HFFc6 (cell line): ENCODE measurements around the gene SUDS3. TPM values are rescaled to one million over a fixed set of nuclear protein-coding genes. Genes with fewer than 3 reads are reported as not detected.

Experiments used
- DNase-seq: peaks from one replicate; pipeline ENCODE4 v3.0.0-alpha.2; 2018
- H3K27ac Mint-ChIP-seq: 2 replicates; pipeline ENCODE4 v1.8.0; 2020; ENCODE audit warnings: mild to moderate bottlenecking, mixed read lengths
- H3K27me3 Mint-ChIP-seq: 2 replicates; pipeline ENCODE4 v1.8.0; 2021; ENCODE audit warnings: mild to moderate bottlenecking, moderate library complexity, mixed read lengths; ENCODE audit not compliant: insufficient read depth
- H3K36me3 Mint-ChIP-seq: 2 replicates; pipeline ENCODE4 v1.8.0; 2021; ENCODE audit warnings: low read depth, mixed read lengths
- H3K4me1 Mint-ChIP-seq: 2 replicates; pipeline ENCODE4 v1.8.0; 2020; ENCODE audit warnings: low read depth, mixed read lengths
- H3K4me3 Mint-ChIP-seq: 2 replicates; pipeline ENCODE4 v1.8.0; 2020; ENCODE audit warnings: mild to moderate bottlenecking, moderate library complexity, mixed read lengths
- H3K9me3 Mint-ChIP-seq: 2 replicates; pipeline ENCODE4 v1.8.0; 2020; ENCODE audit warnings: mild to moderate bottlenecking, mixed read lengths
- total RNA-seq, 6 experiments: library from RNA; stranded (reverse); fragmentation: NEBNext Ultra II Directional; extraction: Animal tissue kit (Norgen Biotek cat#: 25700); gene quantifications; 2 replicates in 1 of 6; 3 replicates in 5 of 6; pipeline ENCODE4 v1.2.3, GENCODE V29; 2021
- TF ChIP-seq, protein P1 (sequence below): fragments of 200-600 bp; sonication (generic); IDR thresholded peaks from 2 replicates; pipeline ENCODE4 v1.5.0; 2021; ENCODE audit warnings: antibody characterized with exemption, mild to moderate bottlenecking

Gene SUDS3
- total RNA-seq, 6 experiments from 2014 or later = 20.5 to 23.4 (median 22.8) TPM

DNA sequence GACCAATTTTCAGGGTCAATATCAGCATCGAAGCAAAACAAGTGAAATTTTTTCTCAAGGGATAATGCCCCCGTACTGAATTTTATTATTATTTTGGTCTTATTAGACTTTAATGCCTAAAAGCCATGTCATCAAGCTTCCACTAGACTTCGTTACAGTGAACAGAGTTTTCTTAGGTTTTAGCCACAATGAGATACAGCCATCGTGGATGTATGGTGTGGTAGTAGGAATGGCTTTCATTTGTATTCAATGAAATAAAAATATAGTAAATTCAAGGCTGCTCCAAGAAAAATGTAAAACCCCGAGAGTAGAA lies 15.3 kb upstream of the SUDS3 start:
- Mint-ChIP-seq H3K27ac (peak overlapping the region; percentile 73), H3K36me3 (peaks cover 18% of the 10 kb centered on the region), H3K4me3 (peak overlapping the region; percentile 45; the same call in 1 of the 2 replicates), H3K4me1 (peaks cover 76% of the 10 kb centered on the region), H3K27me3 (no peaks in the 10 kb centered on the region), H3K9me3 (no peaks in the 10 kb centered on the region)
- DNase-seq = peak; percentile 37
- TF ChIP-seq, protein P1, sequence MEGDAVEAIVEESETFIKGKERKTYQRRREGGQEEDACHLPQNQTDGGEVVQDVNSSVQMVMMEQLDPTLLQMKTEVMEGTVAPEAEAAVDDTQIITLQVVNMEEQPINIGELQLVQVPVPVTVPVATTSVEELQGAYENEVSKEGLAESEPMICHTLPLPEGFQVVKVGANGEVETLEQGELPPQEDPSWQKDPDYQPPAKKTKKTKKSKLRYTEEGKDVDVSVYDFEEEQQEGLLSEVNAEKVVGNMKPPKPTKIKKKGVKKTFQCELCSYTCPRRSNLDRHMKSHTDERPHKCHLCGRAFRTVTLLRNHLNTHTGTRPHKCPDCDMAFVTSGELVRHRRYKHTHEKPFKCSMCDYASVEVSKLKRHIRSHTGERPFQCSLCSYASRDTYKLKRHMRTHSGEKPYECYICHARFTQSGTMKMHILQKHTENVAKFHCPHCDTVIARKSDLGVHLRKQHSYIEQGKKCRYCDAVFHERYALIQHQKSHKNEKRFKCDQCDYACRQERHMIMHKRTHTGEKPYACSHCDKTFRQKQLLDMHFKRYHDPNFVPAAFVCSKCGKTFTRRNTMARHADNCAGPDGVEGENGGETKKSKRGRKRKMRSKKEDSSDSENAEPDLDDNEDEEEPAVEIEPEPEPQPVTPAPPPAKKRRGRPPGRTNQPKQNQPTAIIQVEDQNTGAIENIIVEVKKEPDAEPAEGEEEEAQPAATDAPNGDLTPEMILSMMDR = no peak

DNA sequence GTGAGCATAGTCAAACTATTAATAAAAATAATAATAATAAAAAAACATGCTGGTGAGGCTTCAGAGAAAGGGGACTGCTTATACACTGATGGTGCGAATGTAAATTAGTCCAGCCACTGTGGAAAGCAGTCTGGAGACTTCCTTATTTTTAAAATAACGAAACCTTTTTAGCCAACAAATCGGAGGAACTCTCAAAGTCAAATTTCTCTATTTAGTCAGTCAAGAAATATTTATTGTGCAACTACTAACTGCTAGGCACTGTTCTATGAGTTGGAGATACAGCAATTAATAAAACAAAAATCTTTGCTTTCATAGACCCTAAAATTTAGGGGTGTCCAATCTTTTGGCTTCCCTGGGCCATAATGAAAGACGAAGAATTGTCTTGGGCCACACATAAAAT lies 14.5 kb upstream of the SUDS3 start:
- TF ChIP-seq, protein P1 = no peak
- Mint-ChIP-seq H3K36me3 (peaks cover 18% of the 10 kb centered on the region), H3K4me3 (no peak overlapping the region), H3K27me3 (no peaks in the 10 kb centered on the region), H3K4me1 (peaks cover 67% of the 10 kb centered on the region), H3K27ac (no peak overlapping the region), H3K9me3 (no peaks in the 10 kb centered on the region)
- no peak for DNase-seq

DNA sequence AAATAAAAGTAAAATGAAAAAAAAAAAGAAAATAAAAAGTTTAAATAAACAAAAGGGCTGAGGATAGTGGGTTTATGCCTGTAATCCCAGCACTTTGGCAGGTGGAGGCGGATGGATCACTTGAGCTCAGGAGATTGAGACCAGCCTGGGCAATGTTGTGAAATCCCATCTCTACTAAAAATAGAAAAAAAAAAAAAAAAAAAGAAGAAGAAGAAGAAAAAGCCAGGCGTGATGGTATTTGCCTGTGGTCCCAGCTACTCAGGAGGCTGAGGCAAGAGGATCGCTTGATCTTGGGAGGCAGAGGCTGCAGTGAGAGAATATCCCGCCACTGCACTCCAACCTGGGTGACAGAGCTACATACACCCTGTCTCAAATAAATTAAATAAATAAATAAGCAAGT lies 7.5 kb upstream of the SUDS3 start:
- H3K4me3 Mint-ChIP-seq = no peak overlapping the region
- H3K27ac Mint-ChIP-seq = no peak overlapping the region
- peaks cover 31% of the 10 kb centered on the region for H3K4me1 Mint-ChIP-seq
- no peaks in the 10 kb centered on the region for H3K36me3 Mint-ChIP-seq
- H3K9me3 Mint-ChIP-seq = no peaks in the 10 kb centered on the region
- no peak for DNase-seq
- peaks cover 2% of the 10 kb centered on the region; the same call in 1 of the 2 replicates for H3K27me3 Mint-ChIP-seq
- TF ChIP-seq, protein P1 = no peak

DNA sequence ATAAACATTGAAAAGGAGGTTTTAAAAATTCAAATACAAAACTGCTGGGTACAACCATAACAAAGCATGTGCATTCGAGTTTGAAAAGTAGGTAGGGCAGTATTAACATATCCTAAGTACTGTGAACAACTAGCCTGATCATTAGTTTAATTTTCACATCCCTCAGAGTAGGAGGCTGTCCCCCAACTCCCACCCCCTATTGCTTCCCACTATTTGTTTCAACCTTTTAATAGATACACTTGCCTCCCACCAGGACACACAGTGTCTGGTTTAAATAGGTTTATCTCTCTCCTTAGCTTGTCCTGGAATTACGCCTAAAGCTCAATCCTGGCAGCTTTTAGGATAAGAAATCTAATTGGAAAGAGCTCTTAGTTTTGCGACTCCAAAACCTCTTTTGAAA lies 5.8 kb upstream of the SUDS3 start:
- TF ChIP-seq, protein P1 = no peak
- peak overlapping the region; percentile 45; the same call in 1 of the 2 replicates for H3K27ac Mint-ChIP-seq

DNA sequence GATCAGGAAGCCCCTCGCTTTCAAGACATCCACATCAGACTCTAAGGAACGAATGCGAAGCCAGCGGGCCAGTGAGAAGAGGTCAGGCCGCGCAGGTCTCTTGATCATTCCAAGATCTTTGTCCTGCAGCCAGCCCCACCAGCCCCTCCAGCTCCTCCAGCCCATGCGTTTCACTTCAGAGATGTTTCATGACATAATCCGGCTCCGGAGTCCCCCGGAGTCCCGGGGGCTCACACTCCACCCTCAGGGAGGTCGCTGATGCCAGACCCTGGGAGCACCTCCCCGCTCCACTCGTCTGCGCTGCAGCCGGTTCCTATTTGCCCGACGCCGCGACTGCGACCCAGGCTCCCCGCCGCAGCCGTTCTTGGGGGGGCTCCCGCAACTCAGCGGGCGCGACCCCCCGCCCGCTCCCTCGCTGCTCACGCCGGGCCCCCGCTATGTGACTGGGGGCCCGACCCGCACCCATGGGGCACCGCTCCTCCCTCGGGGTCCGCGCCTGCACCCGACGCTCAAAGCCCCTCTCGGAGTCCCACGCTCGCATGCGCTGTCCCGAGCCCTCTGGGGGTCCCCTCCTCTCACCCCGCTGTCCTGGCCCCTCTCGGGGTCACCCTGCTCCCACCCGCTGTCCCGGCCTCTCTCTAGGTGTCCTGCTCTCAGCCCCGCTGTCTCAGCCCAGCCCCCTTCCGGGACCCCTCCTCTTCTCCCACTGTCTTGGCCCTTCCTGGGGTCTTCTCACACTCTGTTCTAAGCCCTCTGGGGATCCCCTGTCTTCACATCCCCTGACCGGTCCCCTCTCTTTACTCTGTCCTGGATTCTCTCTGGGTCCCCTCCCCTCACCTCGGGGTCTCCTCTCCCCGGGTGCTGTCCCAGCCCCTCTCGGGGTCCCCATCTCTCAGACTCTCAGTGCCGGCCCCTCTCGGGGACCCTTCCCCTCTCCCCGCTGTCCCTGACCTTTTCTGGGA lies 4.8 kb upstream of the SUDS3 start:
- Mint-ChIP-seq H3K9me3 (no peaks in the 10 kb centered on the region), H3K27me3 (peaks cover 3% of the 10 kb centered on the region; the same call in 1 of the 2 replicates), H3K4me3 (peak overlapping the region; percentile 88), H3K36me3 (no peaks in the 10 kb centered on the region), H3K4me1 (peaks cover 41% of the 10 kb centered on the region), H3K27ac (peak overlapping the region; percentile 85)
- TF ChIP-seq, protein P1 = no peak
- no peak for DNase-seq

More for the DNA sequence above, 5.8 kb upstream of the SUDS3 start:
- peaks cover 39% of the 10 kb centered on the region for H3K4me1 Mint-ChIP-seq
- H3K9me3 Mint-ChIP-seq = no peaks in the 10 kb centered on the region
- no peaks in the 10 kb centered on the region for H3K36me3 Mint-ChIP-seq
- DNase-seq = no peak
- peaks cover 3% of the 10 kb centered on the region; the same call in 1 of the 2 replicates for H3K27me3 Mint-ChIP-seq
- peak overlapping the region; percentile 88 for H3K4me3 Mint-ChIP-seq
